Tracheal epithelial cell (primary cell): ENCODE measurements around the gene COL9A2. TPM values are rescaled to one million over a fixed set of nuclear protein-coding genes. Genes with fewer than 3 reads are reported as not detected.

Source experiments
- total RNA-seq: library from RNA; depleted of rRNA; stranded (reverse); fragments of >200 nt; gene quantifications from 2 replicates; pipeline ENCODE4 v1.2.1, GENCODE V29; 2014

The COL9A2 gene
- total RNA-seq = 0.96 TPM in 1 of 2 replicates, not detected in the other

DNA sequence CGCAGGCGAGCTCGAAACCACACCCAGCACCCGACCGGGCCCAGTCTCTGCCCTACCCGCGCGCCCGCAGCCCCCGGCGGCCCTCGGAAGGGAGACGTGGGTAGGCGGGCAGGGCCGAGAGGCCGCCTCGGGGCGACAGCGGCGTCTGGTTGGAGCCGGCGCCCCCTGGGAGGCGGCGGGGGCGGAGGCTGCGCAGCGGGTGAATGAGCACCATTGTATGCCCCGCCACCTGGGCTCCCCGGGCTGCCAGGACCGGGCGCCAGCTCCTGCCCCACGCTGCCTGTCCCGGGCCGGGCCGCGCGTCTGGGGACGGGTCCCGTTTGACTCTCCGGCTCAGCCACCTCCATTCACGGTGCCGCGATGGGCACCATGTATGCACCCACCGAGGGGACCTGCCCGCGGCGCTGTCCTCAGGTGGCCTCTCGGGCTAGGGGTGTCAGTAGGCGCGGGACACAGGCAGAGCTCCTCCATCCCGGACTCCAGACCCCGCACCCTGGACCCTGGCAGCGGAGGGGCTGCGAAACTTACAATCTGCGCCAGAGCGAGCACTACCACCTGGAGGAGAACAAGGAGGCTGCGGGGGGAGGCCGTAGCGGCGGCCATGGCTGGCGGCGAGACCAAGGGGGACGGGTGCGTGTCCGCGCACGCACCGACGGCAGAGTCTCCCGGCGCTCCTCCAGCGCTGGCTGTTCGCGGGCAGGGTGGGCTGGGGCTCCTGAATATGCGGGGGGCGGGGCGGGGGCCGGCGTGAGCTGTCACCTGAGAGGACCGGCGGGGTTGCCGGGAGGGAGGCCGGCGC lies at the start of gene COL9A2:
COL9A2 (minus strand) TSS at position 692 of the 799 bp plus-strand sequence; CDS start at position 603, 89 bp downstream.

GRCh38 chr1:40257688-40258444 lies 59.2 kb downstream of the COL9A2 start, which contains the start of gene ZMPSTE24:
TSS of gene ZMPSTE24 (plus strand) at chr1:40258236. CDS start at chr1:40258272, 36 bp downstream.

Other genes starting within 250 kb of the COL9A2 start
- 30.1 and 31.1 TPM in 2 replicates for gene PPT1, start 220.0 kb downstream of the COL9A2 start, total RNA-seq
- gene RLF, start 155.9 kb downstream of the COL9A2 start, total RNA-seq = 30.1 and 37.1 TPM in 2 replicates
- 0.96 TPM in 1 of 2 replicates, not detected in the other for gene TMCO2, start 69.3 kb downstream of the COL9A2 start, total RNA-seq
- 71.8 and 73.0 TPM in 2 replicates for gene ZMPSTE24, start 59.0 kb downstream of the COL9A2 start, total RNA-seq
- gene SMAP2, start 56.4 kb upstream of the COL9A2 start, total RNA-seq = 5.1 and 6.2 TPM in 2 replicates
- gene ZFP69B, start 133.2 kb upstream of the COL9A2 start, total RNA-seq = 1.9 and 2.2 TPM in 2 replicates
- 2.4 and 2.6 TPM in 2 replicates for gene ZFP69, start 160.0 kb upstream of the COL9A2 start, total RNA-seq
- 2.1 and 4.1 TPM in 2 replicates for gene EXO5, start 191.5 kb upstream of the COL9A2 start, total RNA-seq
- gene ZNF684, start 214.4 kb upstream of the COL9A2 start, total RNA-seq = 1.7 and 2.8 TPM in 2 replicates